Gastrocnemius medialis (tissue), 4 donors: ENCODE data around the gene NTNG1. TPM values are rescaled to one million over a fixed set of nuclear protein-coding genes. Genes with fewer than 3 reads are reported as not detected.

ENCODE experiments used
- ATAC-seq, 2 donors: fragments of 150-250 bp; one replicate each; pipeline ENCODE4 v1.9.1; 2016
- DNase-seq, 2 donors: peaks; one replicate each; pipeline ENCODE4 v3.0.0-alpha.2; 2019
- H3K27ac ChIP-seq, 4 donors: fragments of 200-600 bp; sonication (generic); 1 replicate in 1 of 4; 2 replicates in 3 of 4; pipeline ENCODE4 v1.5.1; 2016 to 2018; ENCODE audit warnings: mild to moderate bottlenecking in 2 of 4, moderate library complexity in 1 of 4
- H3K27me3 ChIP-seq, 3 donors: fragments of 200-600 bp; sonication (generic) in 2 of 3; 1 replicate in 1 of 3; 2 replicates in 2 of 3; pipeline versions ENCODE4 v1.5.1 to v1.6.0; 2016 to 2019; ENCODE audit warnings: mild to moderate bottlenecking in 1 of 3, moderate library complexity in 1 of 3
- H3K36me3 ChIP-seq, 2 donors: fragments of 200-600 bp; sonication (generic) in 1 of 2; one replicate each; pipeline ENCODE4 v1.5.1; 2017 to 2018
- H3K4me1 ChIP-seq, 2 donors: fragments of 200-600 bp; sonication (generic) in 1 of 2; one replicate each; pipeline ENCODE4 v1.5.1; 2016 to 2017; ENCODE audit warnings: mild to moderate bottlenecking in 2 of 2
- H3K4me3 ChIP-seq, 4 donors: fragments of 200-600 bp; sonication (generic) in 3 of 4; 1 replicate in 1 of 4; 2 replicates in 3 of 4; pipeline ENCODE4 v1.5.1; 2016 to 2019; ENCODE audit warnings: mild to moderate bottlenecking in 2 of 4
- H3K9me3 ChIP-seq, 3 donors: fragments of 200-600 bp; sonication (generic) in 2 of 3; 1 replicate in 1 of 3; 2 replicates in 2 of 3; pipeline ENCODE4 v1.5.1; 2016 to 2019
- CTCF ChIP-seq, 5 experiments: fragments of 450-650 bp in 3 of 5; fragments of 200-600 bp in 2 of 5; sonication (generic) in 2 of 5; IDR thresholded peaks in 4 of 5; conservative IDR thresholded peaks in 1 of 5; 1 replicate in 4 of 5; 2 replicates in 1 of 5; pipeline ENCODE4 v1.5.1; 2016 to 2019; ENCODE audit warnings: antibody characterized with exemption in 5 of 5, mild to moderate bottlenecking in 3 of 5, moderate library complexity in 3 of 5
- POLR2A ChIP-seq, 2 donors: fragments of 450-650 bp; IDR thresholded peaks; one replicate each; pipeline ENCODE4 v1.6.1; 2017; ENCODE audit warnings: antibody characterized with exemption in 2 of 2, mild to moderate bottlenecking in 2 of 2, moderate library complexity in 2 of 2
- in situ Hi-C, 4 donors: fragments of 200-750 bp; cut with MboI; loops; one replicate each; pipeline versions ENCODE4 v1.15.0 to v1.8.0; 2017; ENCODE audit warnings: low sequenced_read_pairs in 4 of 4
- intact Hi-C: fragments of 100-400 bp; cut with DNase I; formaldehyde crosslinking; loops from one replicate; pipeline ENCODE4 v1.15.1; 2023; ENCODE audit warnings: low total_unique reads
- total RNA-seq, 4 donors: library from RNA; depleted of rRNA; stranded (reverse); fragments of >200 nt; gene quantifications; one replicate each; pipeline versions ENCODE4 v1.1.0 to v1.2.3, GENCODE V29; 2016

NTNG1 gene
- total RNA-seq, 4 donors from 2014 or later = not detected

GRCh38 chr1:107195476-107195875, 54.6 kb downstream of the NTNG1 start:
- Histone ChIP-seq H3K36me3 (no peaks in the 10 kb centered on the region), H3K4me1 (no peaks in the 10 kb centered on the region), H3K27ac (no peak overlapping the region), H3K4me3 (no peak overlapping the region), H3K27me3 (no peaks in the 10 kb centered on the region), H3K9me3 (no peaks in the 10 kb centered on the region)
- intact Hi-C loops = no loop called here
- TF ChIP-seq CTCF (IDR thresholded peaks at IDR 0.05 in 4 of 5, conservative IDR thresholded peaks at IDR 0.05 in 1 of 5) = no peak
- TF ChIP-seq POLR2A (IDR thresholded peaks at IDR 0.05) = no peak
- no peak for DNase-seq
- in situ Hi-C loops = no loop called here
- no peak for ATAC-seq

DNA sequence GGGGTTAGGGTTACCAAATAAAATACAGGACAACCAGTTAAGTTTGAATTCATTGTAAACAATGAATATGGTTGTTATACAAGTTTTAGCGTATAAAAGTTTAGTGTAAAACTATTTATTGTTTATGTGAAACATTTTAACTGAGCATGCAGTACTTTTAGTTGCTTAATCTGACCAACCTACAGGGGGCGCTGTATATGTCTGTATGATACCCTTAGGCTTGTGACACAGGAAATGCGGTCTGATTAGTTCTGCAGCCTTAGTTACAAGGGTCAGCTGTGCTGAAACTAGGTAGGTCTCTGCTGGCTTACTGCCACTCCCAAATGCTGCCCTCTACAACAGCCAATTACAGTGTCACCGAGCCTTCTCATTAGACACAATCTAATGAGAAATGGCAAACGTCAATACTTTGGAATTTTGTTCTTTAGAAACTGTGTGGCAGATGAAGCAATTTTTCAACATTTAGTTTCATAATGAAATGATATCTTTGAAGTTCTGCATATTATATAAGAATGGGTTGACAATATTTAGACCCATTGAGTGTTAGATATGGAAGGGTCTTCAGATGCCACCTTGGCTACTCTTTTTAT, 56.2 kb downstream of the NTNG1 start:
- no peaks in the 10 kb centered on the region for H3K27me3 ChIP-seq
- H3K9me3 ChIP-seq = no peaks in the 10 kb centered on the region
- no peak overlapping the region for H3K4me3 ChIP-seq
- in situ Hi-C loops = no loop called here
- H3K4me1 ChIP-seq = no peaks in the 10 kb centered on the region
- H3K27ac ChIP-seq = no peak overlapping the region
- ATAC-seq (no peak), DNase-seq (no peak)
- no peak for TF ChIP-seq CTCF (IDR thresholded peaks at IDR 0.05 in 4 of 5, conservative IDR thresholded peaks at IDR 0.05 in 1 of 5)
- no peak for TF ChIP-seq POLR2A (IDR thresholded peaks at IDR 0.05)
- H3K36me3 ChIP-seq = no peaks in the 10 kb centered on the region
- intact Hi-C loops = no loop called here

DNA sequence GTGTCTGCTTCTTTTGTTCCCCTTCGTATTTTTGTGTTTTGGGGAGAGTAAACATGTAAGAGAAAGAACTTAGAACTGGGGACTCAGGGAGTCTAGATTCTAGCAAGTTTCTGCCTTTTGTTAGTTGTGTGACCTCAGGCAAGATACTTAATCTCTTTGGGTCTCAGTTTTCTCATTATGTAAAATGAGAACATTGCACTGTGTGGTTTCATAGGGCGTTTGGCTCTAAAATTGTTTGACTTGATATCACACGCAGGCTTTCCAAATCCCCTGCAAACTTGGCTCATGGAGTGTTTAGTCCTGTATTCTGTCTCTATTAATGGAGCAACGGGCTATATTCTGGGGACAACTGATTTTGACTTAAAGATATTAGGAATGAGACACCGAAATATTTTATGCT, 57.7 kb downstream of the NTNG1 start:
- Histone ChIP-seq H3K27ac (no peak overlapping the region), H3K36me3 (no peaks in the 10 kb centered on the region), H3K27me3 (no peaks in the 10 kb centered on the region), H3K4me1 (no peaks in the 10 kb centered on the region), H3K4me3 (no peak overlapping the region), H3K9me3 (no peaks in the 10 kb centered on the region)
- in situ Hi-C loops (no loop called here), intact Hi-C loops (no loop called here)
- DNase-seq (no peak), ATAC-seq (no peak)
- TF ChIP-seq CTCF (IDR thresholded peaks at IDR 0.05 in 4 of 5, conservative IDR thresholded peaks at IDR 0.05 in 1 of 5) (no peak), POLR2A (IDR thresholded peaks at IDR 0.05) (no peak)

DNA sequence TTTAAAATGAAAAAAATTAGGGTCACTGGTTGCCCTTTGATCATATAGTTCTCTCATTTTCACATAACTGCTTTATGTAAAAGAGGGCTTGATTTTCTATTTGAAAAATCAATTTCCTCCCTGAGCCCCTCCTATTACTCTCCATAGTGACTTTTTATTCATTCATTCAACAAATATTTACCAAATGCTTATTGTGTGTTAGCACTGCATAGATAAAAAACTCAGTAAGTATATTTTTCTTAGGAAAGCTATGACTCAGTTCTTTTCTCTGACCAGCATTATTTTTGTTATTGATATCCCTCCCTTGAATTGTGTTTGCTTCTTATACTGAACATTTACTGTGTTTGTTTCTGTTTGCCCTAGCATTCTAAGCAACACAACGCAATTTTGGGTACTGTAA, 59.8 kb downstream of the NTNG1 start:
- H3K36me3 ChIP-seq = no peaks in the 10 kb centered on the region
- DNase-seq (no peak), ATAC-seq (no peak)
- H3K27ac ChIP-seq = no peak overlapping the region
- H3K4me3 ChIP-seq = no peak overlapping the region
- no peaks in the 10 kb centered on the region for H3K9me3 ChIP-seq
- H3K4me1 ChIP-seq = no peaks in the 10 kb centered on the region
- in situ Hi-C loops (no loop called here), intact Hi-C loops (no loop called here)
- no peaks in the 10 kb centered on the region for H3K27me3 ChIP-seq
- TF ChIP-seq CTCF (IDR thresholded peaks at IDR 0.05 in 4 of 5, conservative IDR thresholded peaks at IDR 0.05 in 1 of 5) = no peak
- TF ChIP-seq POLR2A (IDR thresholded peaks at IDR 0.05) = no peak

DNA sequence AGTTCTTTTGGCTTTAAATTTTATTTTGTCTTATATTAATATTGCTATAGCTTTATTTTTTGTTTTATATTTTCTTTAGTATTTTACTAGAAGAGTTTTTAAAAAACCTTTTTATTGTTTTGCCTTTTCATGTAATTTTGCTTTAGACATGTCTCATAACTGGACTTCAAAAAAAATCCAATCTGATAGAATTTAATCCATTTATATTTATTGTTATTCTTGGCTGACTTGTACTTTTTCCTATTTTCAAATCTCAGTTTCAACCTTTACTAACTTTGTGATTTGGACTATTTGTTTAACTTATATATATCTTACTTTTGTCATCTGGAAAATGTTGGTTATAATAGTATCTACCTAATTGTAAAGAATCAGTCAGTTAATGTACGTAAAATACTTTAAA, 61.2 kb downstream of the NTNG1 start:
- Histone ChIP-seq H3K36me3 (no peaks in the 10 kb centered on the region), H3K27ac (no peak overlapping the region), H3K9me3 (no peaks in the 10 kb centered on the region), H3K4me1 (no peaks in the 10 kb centered on the region), H3K27me3 (no peaks in the 10 kb centered on the region), H3K4me3 (no peak overlapping the region)
- in situ Hi-C loops (no loop called here), intact Hi-C loops (no loop called here)
- DNase-seq (no peak), ATAC-seq (no peak)
- no peak for TF ChIP-seq CTCF (IDR thresholded peaks at IDR 0.05 in 4 of 5, conservative IDR thresholded peaks at IDR 0.05 in 1 of 5)
- no peak for TF ChIP-seq POLR2A (IDR thresholded peaks at IDR 0.05)
